C4-2B (cell line): ENCODE measurements around the gene HSF2BP.

ENCODE experiments used
- CTCF ChIP-seq: fragments of 450-650 bp; conservative IDR thresholded peaks from 2 replicates; pipeline ENCODE4 v1.5.1; 2017; ENCODE audit warnings: mild to moderate bottlenecking
- ZFX ChIP-seq: fragments of 450-650 bp; IDR thresholded peaks from 2 replicates; pipeline ENCODE4 v1.6.1; 2017

GRCh38 chr21:43708745-43709381 lies 49.6 kb upstream of the HSF2BP start:
- TF ChIP-seq CTCF = no peak
- no peak for TF ChIP-seq ZFX
